ENCODE results near the gene LY6G6D. TPM values are rescaled to one million over a fixed set of nuclear protein-coding genes. Genes with fewer than 3 reads are reported as not detected.

The LY6G6D gene
- total RNA-seq, 2 donors from 2014 or later: not detected

DNA sequence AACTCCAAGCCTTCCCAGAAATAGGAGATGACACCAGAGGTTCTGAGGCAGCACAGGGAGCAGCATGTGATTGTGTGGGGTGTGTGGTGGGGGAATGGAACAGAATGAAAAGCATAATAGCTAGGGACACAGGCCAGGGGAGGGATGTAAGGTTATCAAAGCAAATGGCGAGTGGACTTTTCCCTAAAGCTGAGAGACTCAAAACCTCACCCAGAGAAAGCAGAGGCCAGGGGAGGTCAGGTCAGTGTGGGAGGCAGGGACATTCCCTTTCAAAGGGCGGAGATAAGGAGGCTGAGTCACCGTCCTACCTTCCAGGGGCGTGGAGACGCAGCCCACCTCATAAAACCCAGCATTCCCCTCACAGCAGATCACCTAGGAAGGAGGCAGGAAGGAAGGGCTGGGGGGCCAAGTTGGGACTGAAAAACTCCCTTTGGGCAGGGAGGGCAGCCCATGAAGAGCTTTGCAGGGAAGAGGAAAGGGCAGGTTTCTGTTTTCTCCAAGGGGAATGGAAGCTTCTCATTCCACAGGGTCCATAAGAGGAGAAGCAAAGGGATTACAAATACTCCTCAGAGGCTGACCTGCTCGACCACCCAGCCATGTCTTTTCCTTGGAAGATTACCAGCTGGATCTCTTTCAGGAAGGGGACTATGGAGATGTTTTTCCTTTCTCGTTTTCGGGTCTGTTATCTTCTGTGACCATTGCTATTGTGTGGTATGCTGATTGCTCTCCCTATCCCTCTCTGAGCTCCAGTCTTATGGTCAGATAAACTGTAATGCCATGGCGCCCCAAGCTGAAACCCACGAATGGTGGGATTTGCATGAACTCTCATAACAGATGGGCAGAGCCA, 24.7 kb upstream of the LY6G6D start:
- DNase-seq (ENCODE audit: low spot score): no peak
- Histone ChIP-seq H3K36me3 (peaks cover 67% of the 10 kb centered on the region), H3K9me3 (no peaks in the 10 kb centered on the region), H3K4me3 (no peak overlapping the region), H3K27me3 (replicated peaks; ENCODE audit: insufficient read depth) (no peaks in the 10 kb centered on the region), H3K4me1 (ENCODE audit: control insufficient read depth in 1 of 2, low read depth in 2 of 2) (no peaks in the 10 kb centered on the region), H3K27ac (no peak overlapping the region)
- TF ChIP-seq, protein P1, sequence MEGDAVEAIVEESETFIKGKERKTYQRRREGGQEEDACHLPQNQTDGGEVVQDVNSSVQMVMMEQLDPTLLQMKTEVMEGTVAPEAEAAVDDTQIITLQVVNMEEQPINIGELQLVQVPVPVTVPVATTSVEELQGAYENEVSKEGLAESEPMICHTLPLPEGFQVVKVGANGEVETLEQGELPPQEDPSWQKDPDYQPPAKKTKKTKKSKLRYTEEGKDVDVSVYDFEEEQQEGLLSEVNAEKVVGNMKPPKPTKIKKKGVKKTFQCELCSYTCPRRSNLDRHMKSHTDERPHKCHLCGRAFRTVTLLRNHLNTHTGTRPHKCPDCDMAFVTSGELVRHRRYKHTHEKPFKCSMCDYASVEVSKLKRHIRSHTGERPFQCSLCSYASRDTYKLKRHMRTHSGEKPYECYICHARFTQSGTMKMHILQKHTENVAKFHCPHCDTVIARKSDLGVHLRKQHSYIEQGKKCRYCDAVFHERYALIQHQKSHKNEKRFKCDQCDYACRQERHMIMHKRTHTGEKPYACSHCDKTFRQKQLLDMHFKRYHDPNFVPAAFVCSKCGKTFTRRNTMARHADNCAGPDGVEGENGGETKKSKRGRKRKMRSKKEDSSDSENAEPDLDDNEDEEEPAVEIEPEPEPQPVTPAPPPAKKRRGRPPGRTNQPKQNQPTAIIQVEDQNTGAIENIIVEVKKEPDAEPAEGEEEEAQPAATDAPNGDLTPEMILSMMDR (IDR thresholded peaks at IDR 0.05): no peak
- ATAC-seq (ENCODE audit: insufficient number of reproducible peaks, low FRiP score, low read depth): no peak

DNA sequence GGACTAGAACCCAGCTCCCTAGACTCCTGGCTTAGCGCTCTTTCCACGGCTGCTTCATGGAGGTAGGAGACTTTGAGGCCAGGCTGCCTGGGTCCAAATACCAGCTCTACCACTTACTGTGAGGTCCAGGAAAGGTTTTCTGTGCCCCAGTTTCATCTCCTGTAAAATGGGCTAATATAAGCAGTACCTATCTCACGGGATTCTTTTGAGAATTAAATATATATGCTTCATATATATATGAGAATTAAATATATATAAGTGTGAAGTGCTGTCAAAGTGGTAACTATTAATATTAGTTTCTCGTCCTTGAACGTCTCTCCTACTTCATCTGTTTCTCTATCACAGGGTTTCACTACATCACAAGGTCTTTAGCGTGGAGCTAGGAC, 24.1 kb upstream of the LY6G6D start:
- no peak overlapping the region for H3K27ac ChIP-seq
- H3K27me3 ChIP-seq (replicated peaks; ENCODE audit: insufficient read depth): no peaks in the 10 kb centered on the region
- DNase-seq (ENCODE audit: low spot score) (no peak), ATAC-seq (ENCODE audit: insufficient number of reproducible peaks, low FRiP score, low read depth) (no peak)
- H3K9me3 ChIP-seq: no peaks in the 10 kb centered on the region
- TF ChIP-seq, protein P1 (IDR thresholded peaks at IDR 0.05): no peak
- no peak overlapping the region for H3K4me3 ChIP-seq
- H3K36me3 ChIP-seq: peaks cover 71% of the 10 kb centered on the region
- no peaks in the 10 kb centered on the region for H3K4me1 ChIP-seq (ENCODE audit: control insufficient read depth in 1 of 2, low read depth in 2 of 2)

DNA sequence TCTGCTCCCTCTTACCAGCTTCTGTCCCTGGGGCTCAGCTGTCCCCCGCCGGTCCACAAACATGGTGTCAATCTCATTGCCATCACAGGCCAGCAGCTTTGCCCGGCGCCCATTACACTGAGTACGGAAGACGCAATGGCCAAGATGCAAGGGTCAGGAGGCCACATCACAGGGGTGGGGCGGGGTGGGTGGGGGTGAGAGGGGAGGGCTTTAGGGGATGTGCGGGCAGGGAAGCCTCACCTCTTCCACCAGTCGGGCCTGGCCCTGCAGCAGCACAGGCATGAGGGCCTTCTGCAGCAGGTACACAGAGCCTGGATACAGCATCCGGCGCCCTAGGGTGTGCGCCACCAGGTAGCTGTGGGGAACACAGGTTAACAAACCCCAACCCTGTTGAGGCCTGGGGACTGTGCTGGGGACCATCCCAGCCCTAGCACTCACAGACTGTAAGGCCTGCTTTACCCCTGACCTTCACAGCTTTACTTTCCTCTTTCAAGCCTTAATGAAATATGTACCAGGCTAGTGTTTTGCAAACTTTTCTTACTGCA, 23.5 kb upstream of the LY6G6D start:
- peaks cover 74% of the 10 kb centered on the region for H3K36me3 ChIP-seq
- no peak overlapping the region for H3K4me3 ChIP-seq
- H3K27me3 ChIP-seq (replicated peaks; ENCODE audit: insufficient read depth): no peaks in the 10 kb centered on the region
- no peaks in the 10 kb centered on the region for H3K4me1 ChIP-seq (ENCODE audit: control insufficient read depth in 1 of 2, low read depth in 2 of 2)
- TF ChIP-seq, protein P1 (IDR thresholded peaks at IDR 0.05): no peak
- DNase-seq (ENCODE audit: low spot score) (no peak), ATAC-seq (ENCODE audit: insufficient number of reproducible peaks, low FRiP score, low read depth) (no peak)
- H3K27ac ChIP-seq: no peak overlapping the region
- no peaks in the 10 kb centered on the region for H3K9me3 ChIP-seq

DNA sequence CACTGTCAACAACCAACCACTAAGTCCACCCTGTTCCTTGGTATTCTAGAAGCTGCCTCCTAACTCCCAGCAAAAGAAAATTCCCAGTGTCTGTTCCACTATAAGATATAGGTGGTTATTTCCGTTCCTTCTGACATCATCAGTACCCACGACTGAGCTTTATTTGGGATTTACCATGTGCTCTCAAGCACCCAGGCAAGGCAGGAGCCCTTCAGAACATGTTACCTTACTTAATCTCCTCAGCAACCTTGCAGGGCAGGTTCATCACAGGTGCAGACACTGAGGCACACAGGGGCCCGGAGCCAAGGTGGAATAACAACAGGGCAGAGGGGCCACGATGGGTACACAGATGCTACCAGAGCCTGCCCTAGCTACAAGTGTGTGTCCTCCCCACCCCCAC, 22.8 kb upstream of the LY6G6D start:
- no peak overlapping the region for H3K27ac ChIP-seq
- H3K36me3 ChIP-seq: peaks cover 68% of the 10 kb centered on the region
- TF ChIP-seq, protein P1 (IDR thresholded peaks at IDR 0.05): no peak
- ATAC-seq (ENCODE audit: insufficient number of reproducible peaks, low FRiP score, low read depth): no peak
- H3K4me1 ChIP-seq (ENCODE audit: control insufficient read depth in 1 of 2, low read depth in 2 of 2): no peaks in the 10 kb centered on the region
- DNase-seq (ENCODE audit: low spot score): no peak
- no peaks in the 10 kb centered on the region for H3K9me3 ChIP-seq
- H3K27me3 ChIP-seq (replicated peaks; ENCODE audit: insufficient read depth): no peaks in the 10 kb centered on the region
- no peak overlapping the region for H3K4me3 ChIP-seq

DNA sequence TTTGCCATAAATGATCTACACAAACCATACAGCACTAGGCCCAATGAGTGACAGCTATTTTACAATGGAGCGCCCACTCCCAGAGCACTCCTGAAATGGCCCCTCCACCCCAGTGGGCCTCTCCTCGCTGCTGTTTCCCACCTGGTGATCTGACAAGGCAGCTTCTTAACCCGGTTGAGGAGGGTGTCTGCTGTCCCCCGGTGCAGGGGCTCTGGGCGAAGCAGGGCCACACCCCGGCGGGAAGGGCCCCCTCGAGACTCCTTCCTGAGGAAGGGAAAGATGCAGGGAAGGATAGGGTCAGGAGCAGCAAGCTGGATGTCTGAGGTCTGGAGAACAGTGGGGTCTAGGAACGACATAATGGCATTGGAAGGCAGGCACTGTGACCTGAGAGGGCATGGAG, 22.3 kb upstream of the LY6G6D start:
- TF ChIP-seq, protein P1 (IDR thresholded peaks at IDR 0.05): no peak
- no peak for DNase-seq (ENCODE audit: low spot score)
- no peaks in the 10 kb centered on the region for H3K27me3 ChIP-seq (replicated peaks; ENCODE audit: insufficient read depth)
- H3K27ac ChIP-seq: no peak overlapping the region
- H3K9me3 ChIP-seq: no peaks in the 10 kb centered on the region
- no peak for ATAC-seq (ENCODE audit: insufficient number of reproducible peaks, low FRiP score, low read depth)
- peaks cover 66% of the 10 kb centered on the region for H3K36me3 ChIP-seq
- H3K4me1 ChIP-seq (ENCODE audit: control insufficient read depth in 1 of 2, low read depth in 2 of 2): no peaks in the 10 kb centered on the region
- H3K4me3 ChIP-seq: no peak overlapping the region
